PC-3 (cell line): ENCODE results near the gene ESRRG. TPM values are rescaled to one million over a fixed set of nuclear protein-coding genes. Genes with fewer than 3 reads are reported as not detected.

ENCODE experiments used
- ATAC-seq: fragments of 200-7000 bp; cut with Tn5 transposase; 2 replicates; pipeline ENCODE4 v1.9.1; 2020; ENCODE audit warnings: mild to moderate bottlenecking, moderate library complexity
- BruUV-seq: library from RNA; stranded (reverse); fragments of 400-500 nt; replicated peaks from 2 replicates; lab custom pipeline; 2021; lab: Mats Ljungman, UMichigan
- CTCF ChIA-PET: fragments of 300-600 bp; sonication (Branson Sonifier 250); formaldehyde crosslinking; loops from one replicate; lab custom pipeline; 2022; ENCODE audit warnings: antibody characterized with exemption; lab: Charles Lee
- POLR2A ChIA-PET: fragments of 300-600 bp; sonication (Branson Sonifier 250); formaldehyde crosslinking; loops from one replicate; lab custom pipeline; 2022; ENCODE audit warnings: antibody characterized with exemption; ENCODE audit not compliant: unreplicated experiment; lab: Charles Lee
- DNase-seq: peaks from one replicate; pipeline ENCODE4 v3.0.0-alpha.2; 2015
- H2AFZ ChIP-seq: fragments of 300-600 bp; sonication (generic); 2 replicates; pipeline ENCODE4 v1.6.0; 2016; ENCODE audit warnings: antibody characterized with exemption, low read length
- H3F3A ChIP-seq: fragments of 300-600 bp; sonication (generic); one replicate; pipeline ENCODE4 v1.6.0; 2017; ENCODE audit warnings: antibody characterized with exemption, low read length, control low read depth, mild to moderate bottlenecking; ENCODE audit not compliant: unreplicated experiment
- H3K27ac ChIP-seq: fragments of 300-600 bp; sonication (generic); 2 replicates; pipeline ENCODE4 v1.5.1; 2016; ENCODE audit warnings: mild to moderate bottlenecking, low read length
- H3K27me3 ChIP-seq: fragments of 300-600 bp; sonication (generic); 2 replicates; pipeline ENCODE4 v1.6.1; 2016; ENCODE audit warnings: low read length, mixed read lengths
- H3K36me3 ChIP-seq: fragments of 300-600 bp; sonication (generic); 2 replicates; pipeline ENCODE4 v1.6.1; 2016; ENCODE audit warnings: low read depth, mixed run types, low read length, mixed read lengths
- H3K4me1 ChIP-seq: fragments of 300-600 bp; sonication (generic); 2 replicates; pipeline ENCODE4 v1.5.1; 2016; ENCODE audit warnings: low read length; ENCODE audit not compliant: insufficient read depth
- H3K4me2 ChIP-seq: fragments of 300-600 bp; sonication (generic); 2 replicates; pipeline ENCODE4 v1.6.0; 2016; ENCODE audit warnings: low read length
- H3K4me3 ChIP-seq: fragments of 300-600 bp; sonication (generic); 2 replicates; pipeline ENCODE4 v1.5.1; 2016; ENCODE audit warnings: mild to moderate bottlenecking, low read length, mixed read lengths
- H3K79me2 ChIP-seq: fragments of 300-600 bp; sonication (generic); 2 replicates; pipeline ENCODE4 v1.6.1; 2017; ENCODE audit warnings: low read length, mixed read lengths
- H3K9ac ChIP-seq: fragments of 300-600 bp; sonication (generic); 2 replicates; pipeline ENCODE4 v1.6.0; 2016; ENCODE audit warnings: mild to moderate bottlenecking, low read length
- H3K9me2 ChIP-seq: fragments of 300-600 bp; sonication (generic); replicated peaks from 2 replicates; pipeline ENCODE4 v1.6.1; 2016; ENCODE audit warnings: mixed run types, low read length, mixed read lengths
- H3K9me3 ChIP-seq: fragments of 300-600 bp; sonication (generic); 2 replicates; pipeline ENCODE4 v1.6.1; 2016; ENCODE audit warnings: low read length, mixed read lengths
- H4K20me1 ChIP-seq: fragments of 300-600 bp; sonication (generic); 2 replicates; pipeline ENCODE4 v1.6.1; 2016; ENCODE audit warnings: low read length, mixed read lengths
- CTCF ChIP-seq: fragments of 300-600 bp; sonication (generic); conservative IDR thresholded peaks from 2 replicates; pipeline ENCODE4 v1.5.1; 2017; ENCODE audit warnings: antibody characterized with exemption, low read depth, mild to moderate bottlenecking, low read length
- EZH2 ChIP-seq: fragments of 300-600 bp; sonication (generic); IDR thresholded peaks from one replicate; pipeline ENCODE4 v1.6.1; 2017; ENCODE audit warnings: antibody characterized with exemption, mild to moderate bottlenecking, low read length; ENCODE audit not compliant: unreplicated experiment
- EZH2phosphoT487 ChIP-seq: fragments of 300-600 bp; sonication (generic); IDR thresholded peaks from 2 replicates; pipeline ENCODE4 v1.6.1; 2018; ENCODE audit warnings: mild to moderate bottlenecking, antibody characterized with exemption, low read length, borderline replicate concordance
- intact Hi-C: fragments of 100-400 bp; cut with micrococcal nuclease; formaldehyde crosslinking; loops from 2 replicates; pipeline ENCODE4 v1.9.0; 2023
- total RNA-seq: library from RNA; depleted of rRNA; stranded (reverse); fragments of >200 nt; gene quantifications from 2 replicates; pipeline ENCODE4 v1.2.3, GENCODE V29; 2014

The ESRRG gene
- total RNA-seq, 1 experiment from 2014 or later = 1.7 TPM

DNA sequence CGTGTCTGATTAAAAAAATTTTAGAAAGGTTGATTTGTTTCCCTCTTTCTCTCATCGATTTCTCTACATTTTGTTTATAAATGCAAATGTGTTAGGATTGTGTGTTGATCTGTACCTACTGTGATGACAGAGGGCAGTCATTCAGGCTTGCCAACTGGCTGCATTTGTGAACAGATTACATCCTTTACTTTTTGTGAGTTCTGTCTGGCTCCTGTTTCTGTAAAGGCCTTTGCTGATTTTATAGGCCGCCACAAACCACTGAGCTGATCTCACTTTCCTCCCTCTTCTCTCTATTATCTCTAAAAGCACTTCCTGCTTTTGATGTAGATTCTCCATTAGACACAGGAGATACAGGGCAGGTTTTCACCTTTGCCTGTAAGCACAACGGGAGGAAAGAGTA, 106.8 kb downstream of the ESRRG start:
- no peak for TF ChIP-seq CTCF
- TF ChIP-seq EZH2 = no peak
- TF ChIP-seq EZH2phosphoT487 = no peak
- ATAC-seq (no peak), DNase-seq (no peak)
- no peaks in the 10 kb centered on the region for H3K9me3 ChIP-seq
- POLR2A ChIA-PET = no interaction called here
- no peak overlapping the region for H3K9ac ChIP-seq
- H3K36me3 ChIP-seq = no peaks in the 10 kb centered on the region
- H3K4me1 ChIP-seq = no peaks in the 10 kb centered on the region
- H4K20me1 ChIP-seq = no peaks in the 10 kb centered on the region
- no peak overlapping the region for H3K4me2 ChIP-seq
- intact Hi-C loops = no loop called here
- no peak overlapping the region for H3K27ac ChIP-seq
- no peak overlapping the region for H3K4me3 ChIP-seq
- no peaks in the 10 kb centered on the region for H3F3A ChIP-seq
- no peaks in the 10 kb centered on the region for H3K79me2 ChIP-seq
- H2AFZ ChIP-seq = no peak overlapping the region
- BruUV-seq = no TSS peak
- H3K9me2 ChIP-seq = no peaks in the 10 kb centered on the region
- CTCF ChIA-PET = no interaction called here
- H3K27me3 ChIP-seq = peaks cover 4% of the 10 kb centered on the region; the same call in 1 of the 2 replicates

DNA sequence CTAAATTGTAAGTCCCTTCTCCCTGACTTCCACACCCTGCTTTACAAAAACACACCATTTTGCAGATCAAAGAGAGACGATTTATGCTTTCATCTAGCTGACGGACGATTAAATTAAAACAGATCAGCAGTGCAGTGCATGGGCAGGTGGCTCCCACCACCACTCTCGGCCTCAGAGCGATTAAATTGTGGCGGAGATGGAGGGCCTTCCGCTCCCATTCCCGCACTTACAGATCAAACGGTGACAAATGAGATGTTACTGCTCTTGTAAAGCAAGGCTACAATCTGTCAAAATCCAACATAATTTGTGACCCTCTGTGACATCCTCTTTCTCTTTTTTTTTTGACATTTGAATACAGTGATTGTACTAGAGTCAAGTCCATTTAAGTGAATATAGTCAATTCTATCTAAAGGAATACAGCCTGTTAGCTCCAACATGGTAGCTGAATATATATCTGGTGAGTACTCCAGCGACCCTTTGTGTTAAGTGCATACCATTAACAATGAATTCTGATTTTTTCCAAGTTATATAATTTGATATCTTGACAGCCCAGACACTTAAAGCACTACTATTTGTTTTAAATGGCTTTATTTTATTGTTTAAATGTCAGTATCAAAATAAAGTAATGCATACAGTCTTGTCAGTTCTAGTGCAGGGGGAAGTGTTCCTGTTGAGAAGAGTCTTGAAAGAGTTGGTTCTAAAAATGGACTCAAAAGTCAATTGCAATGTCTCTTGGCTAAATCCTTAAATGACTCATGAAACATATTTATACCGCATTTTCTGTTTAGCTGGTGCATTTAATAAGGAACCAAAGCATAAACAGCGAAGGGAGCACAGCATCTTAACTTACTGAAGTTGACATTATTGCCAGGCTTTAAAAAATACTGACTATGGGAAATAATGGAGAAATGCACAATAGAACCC, 109.0 kb downstream of the ESRRG start:
- intact Hi-C loops = no loop called here
- BruUV-seq = no TSS peak
- Histone ChIP-seq H3K4me2 (no peak overlapping the region), H3K27me3 (peaks cover 6% of the 10 kb centered on the region; the same call in 1 of the 2 replicates), H3F3A (no peaks in the 10 kb centered on the region), H3K4me1 (no peaks in the 10 kb centered on the region), H3K36me3 (no peaks in the 10 kb centered on the region), H3K4me3 (no peak overlapping the region), H2AFZ (no peak overlapping the region), H3K27ac (no peak overlapping the region), H4K20me1 (no peaks in the 10 kb centered on the region), H3K9ac (no peak overlapping the region), H3K79me2 (no peaks in the 10 kb centered on the region), H3K9me3 (no peaks in the 10 kb centered on the region), H3K9me2 (no peaks in the 10 kb centered on the region)
- no peak for DNase-seq
- ChIA-PET POLR2A (no interaction called here), CTCF (interaction anchor here (0.5 kb wide), 1 partner anchor 1805 kb away, joined by 3 read pairs; no protein-coding TSS in a partner anchor)
- no peak for TF ChIP-seq EZH2phosphoT487
- no peak for TF ChIP-seq EZH2
- TF ChIP-seq CTCF = no peak
- ATAC-seq = no peak

GRCh38 chr1:216612291-216612690, 110.9 kb downstream of the ESRRG start:
- Histone ChIP-seq H4K20me1 (no peaks in the 10 kb centered on the region), H3F3A (no peaks in the 10 kb centered on the region), H3K9me2 (no peaks in the 10 kb centered on the region), H3K4me3 (no peak overlapping the region), H3K9me3 (no peaks in the 10 kb centered on the region), H3K36me3 (no peaks in the 10 kb centered on the region), H3K27me3 (peaks cover 17% of the 10 kb centered on the region; the same call in 1 of the 2 replicates), H3K4me2 (no peak overlapping the region), H3K27ac (no peak overlapping the region), H3K4me1 (no peaks in the 10 kb centered on the region), H3K9ac (no peak overlapping the region), H3K79me2 (no peaks in the 10 kb centered on the region), H2AFZ (no peak overlapping the region)
- no peak for ATAC-seq
- ChIA-PET CTCF (no interaction called here), POLR2A (no interaction called here)
- TF ChIP-seq CTCF (no peak), EZH2phosphoT487 (no peak), EZH2 (no peak)
- no TSS peak for BruUV-seq
- DNase-seq = no peak
- intact Hi-C loops = no loop called here
